Amygdala (tissue), 56 donors: ENCODE results near the gene UMODL1.
A peak's percentile ranks its signal among the peaks of the same experiment; 100 is the strongest.

Experiments
- DNase-seq, 56 donors: peaks; one replicate each; lab custom pipeline; 2025; lab: John Stamatoyannopoulos, UW

The UMODL1 gene

DNA sequence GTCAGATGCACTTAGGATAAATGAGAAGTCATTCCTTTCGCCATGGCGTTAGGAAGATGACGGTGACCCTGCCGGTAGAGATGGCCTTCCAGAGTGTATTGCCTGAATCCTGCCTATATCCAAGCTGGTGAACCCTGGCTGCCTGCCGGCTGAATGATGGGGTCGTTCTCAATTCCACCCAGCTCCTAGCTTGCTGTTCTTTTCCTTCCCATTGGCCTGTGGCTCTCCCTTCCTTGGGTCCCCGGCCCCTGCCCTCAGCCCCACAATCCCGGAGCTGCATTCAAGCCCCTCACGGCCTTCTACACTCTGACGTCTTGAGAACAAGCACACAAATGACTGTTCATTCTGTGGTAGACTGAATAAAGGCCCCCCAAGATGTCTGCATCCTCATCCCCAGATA lies 32.7 kb upstream of the UMODL1 start:
- no peak for DNase-seq

GRCh38 chr21:42038826-42039425 lies 32.2 kb upstream of the UMODL1 start:
- no peak for DNase-seq

- no peak for DNase-seq
Observed at GRCh38 chr21:42039470-42039901, 31.6 kb upstream of the UMODL1 start.

- DNase-seq: no peak
Observed at GRCh38 chr21:42039911-42040351, 31.2 kb upstream of the UMODL1 start.

DNA sequence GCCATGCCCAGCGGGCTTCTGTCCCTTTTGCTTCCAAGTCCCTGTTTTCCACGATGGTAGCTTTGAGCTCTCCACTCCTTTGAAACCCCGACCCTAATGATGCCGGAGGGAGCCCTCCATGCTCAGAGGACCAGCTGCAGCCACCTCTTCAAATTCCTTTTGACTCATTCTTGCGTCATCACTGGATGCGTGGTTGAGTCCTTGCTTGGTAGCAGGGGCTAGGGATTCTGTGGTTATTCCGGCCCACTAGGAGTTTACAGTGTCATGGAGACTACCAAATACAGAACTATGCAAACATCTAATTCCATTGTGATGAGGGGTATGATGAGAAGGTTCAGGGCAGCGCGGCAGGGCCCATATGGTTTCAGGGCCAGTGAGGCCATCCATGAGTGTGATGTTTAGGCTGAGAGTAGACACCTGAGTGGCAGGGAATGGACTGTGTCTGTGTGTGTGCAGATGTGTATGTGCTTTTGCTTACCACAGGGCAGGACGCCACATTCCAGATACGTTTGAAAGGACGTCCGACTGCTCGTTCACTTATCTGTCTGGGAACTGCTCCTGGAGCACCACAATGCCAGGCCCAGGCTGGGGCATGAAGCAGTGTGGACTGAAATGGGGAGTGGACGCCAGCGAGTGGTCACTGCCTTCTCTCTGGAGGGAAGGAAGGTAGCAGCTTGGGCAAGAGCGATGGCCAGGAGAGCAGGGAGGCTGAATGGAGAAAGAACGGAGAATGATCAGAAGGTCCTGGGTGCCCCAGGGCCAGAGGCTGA lies 30.5 kb upstream of the UMODL1 start:
- DNase-seq: no peak

GRCh38 chr21:42041246-42041645 lies 29.9 kb upstream of the UMODL1 start:
- DNase-seq: no peak

DNA sequence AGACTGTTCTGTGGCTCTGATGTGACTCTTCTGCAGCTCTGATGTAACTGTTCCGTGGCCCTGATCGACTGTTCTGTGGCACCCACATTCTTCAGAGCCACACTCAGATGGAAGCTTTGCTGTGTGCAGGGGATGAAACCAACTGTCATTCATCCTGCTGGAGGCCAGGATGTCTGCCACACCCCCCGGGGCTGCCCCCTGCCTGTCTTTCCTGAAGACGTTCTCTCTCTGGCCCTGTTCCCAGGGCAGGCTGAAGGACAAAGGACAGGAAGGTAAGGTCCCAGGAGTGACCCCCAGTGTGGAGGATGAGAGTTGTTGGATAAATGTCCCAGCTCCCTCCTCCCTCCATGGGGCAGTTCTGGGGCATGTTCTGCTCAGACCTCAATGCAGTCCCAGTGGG lies 29.4 kb upstream of the UMODL1 start:
- DNase-seq: no peak

- DNase-seq: no peak
Observed at GRCh38 chr21:42042651-42043050, 28.5 kb upstream of the UMODL1 start.

- DNase-seq: no peak
Observed at GRCh38 chr21:42043201-42043895, 27.8 kb upstream of the UMODL1 start.

GRCh38 chr21:42043961-42044360 lies 27.2 kb upstream of the UMODL1 start:
- no peak for DNase-seq

- no peak for DNase-seq
Observed at GRCh38 chr21:42044871-42045495, 26.1 kb upstream of the UMODL1 start.

DNA sequence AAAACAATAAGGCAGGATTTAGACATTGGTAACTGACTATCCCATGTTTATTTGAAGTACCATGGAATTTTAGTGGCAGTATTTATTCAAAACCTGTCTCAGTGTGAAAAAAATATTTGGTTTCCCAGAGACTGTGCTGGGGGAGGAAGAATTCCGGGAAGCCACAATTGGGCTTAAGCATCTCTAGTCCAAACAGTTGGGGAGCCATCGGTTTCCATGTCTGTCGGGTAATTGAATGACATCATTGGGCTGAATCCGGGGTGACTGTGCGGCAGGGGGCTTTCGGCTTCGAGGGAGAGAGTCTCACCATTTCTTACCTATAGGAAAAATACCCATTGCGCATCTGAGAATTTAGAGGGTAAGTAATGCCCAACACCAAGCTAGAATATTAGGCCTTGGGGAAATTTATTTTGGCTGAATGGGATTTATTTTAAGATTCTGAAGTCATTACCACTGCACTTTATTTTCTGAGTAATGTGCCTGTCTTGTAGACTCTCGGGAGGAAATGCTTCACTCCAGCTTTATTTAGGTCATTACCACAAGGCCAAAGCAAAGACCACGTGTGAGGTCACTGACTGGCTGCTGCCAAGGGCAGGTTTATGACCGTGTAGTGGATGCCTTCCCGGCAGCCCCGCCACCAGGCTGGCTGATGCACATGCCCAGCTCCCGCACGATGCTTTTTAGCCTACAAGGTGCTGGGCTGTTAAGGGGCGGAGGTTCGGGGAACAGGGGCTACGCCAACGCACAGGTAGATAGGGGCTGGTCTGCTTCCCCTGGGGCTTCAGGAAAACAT lies 23.1 kb upstream of the UMODL1 start:
- DNase-seq: peak in 22 of 56 donors; percentile 8 to 68 (median 30)

- no peak for DNase-seq
Observed at GRCh38 chr21:42048870-42049577, 22.1 kb upstream of the UMODL1 start.

- no peak for DNase-seq
Observed at GRCh38 chr21:42049578-42050430, 21.3 kb upstream of the UMODL1 start.

- no peak for DNase-seq
Observed at GRCh38 chr21:42051788-42052187, 19.3 kb upstream of the UMODL1 start.

GRCh38 chr21:42055425-42055824 lies 15.7 kb upstream of the UMODL1 start:
- no peak for DNase-seq

- DNase-seq: no peak
Observed at GRCh38 chr21:42056468-42056867, 14.6 kb upstream of the UMODL1 start.

- no peak for DNase-seq
Observed at GRCh38 chr21:42056996-42057689, 14.0 kb upstream of the UMODL1 start.
